CD4-positive, CD25-positive, alpha-beta regulatory T cell (primary cell): ENCODE data around the gene PPP1CA. TPM values are rescaled to one million over a fixed set of nuclear protein-coding genes. Genes with fewer than 3 reads are reported as not detected.

Experiments
- polyA plus RNA-seq, 4 donors: library from polyadenylated mRNA; unstranded; fragments of 300-500 nt; fragmentation: Illumina TruSeq; gene quantifications; one replicate each; pipeline ENCODE4 v1.2.3, GENCODE V29; 2021
- total RNA-seq: library from RNA; stranded (reverse); gene quantifications from one replicate; pipeline ENCODE4 v1.2.3, GENCODE V29; 2022

PPP1CA gene
- total and polyA plus RNA-seq, 5 donors from 2014 or later, result 160 to 762 (median 557) TPM

Other genes with a start within 250 kb of the PPP1CA start
- gene GRK2, start 135.4 kb downstream of the PPP1CA start, total RNA-seq, result 295 TPM
- 10 to 100 TPM; 13.2 to 27.8 (median 19.3) TPM for gene GRK2, start 135.4 kb downstream of the PPP1CA start, polyA plus RNA-seq
- gene ANKRD13D, start 112.6 kb downstream of the PPP1CA start, total RNA-seq, result 158 TPM
- 10 to 100 TPM in 3 of 4 donors, 1 to 10 TPM in 1; 9.5 to 18.9 (median 12.6) TPM for gene ANKRD13D, start 112.6 kb downstream of the PPP1CA start, polyA plus RNA-seq
- gene SSH3, start 98.3 kb downstream of the PPP1CA start, total RNA-seq, result 24.4 TPM
- gene SSH3, start 98.3 kb downstream of the PPP1CA start, polyA plus RNA-seq, result 1 to 10 TPM; 2.3 to 7.1 (median 3.1) TPM
- gene POLD4, start 48.3 kb downstream of the PPP1CA start, total RNA-seq, result 60.6 TPM
- gene POLD4, start 48.3 kb downstream of the PPP1CA start, polyA plus RNA-seq, result 100 to 1,000 TPM; 103 to 127 (median 118) TPM
- gene CLCF1, start 28.3 kb downstream of the PPP1CA start, total RNA-seq, result 3.0 TPM
- gene CLCF1, start 28.3 kb downstream of the PPP1CA start, polyA plus RNA-seq, result 1 to 10 TPM in 1 of 4 donors, under 1 TPM in 3; 0.10 to 1.3 (median 0.40) TPM
- gene RAD9A, start 9.9 kb downstream of the PPP1CA start, total RNA-seq, result 27.5 TPM
- gene RAD9A, start 9.9 kb downstream of the PPP1CA start, polyA plus RNA-seq, result 1 to 10 TPM; 3.5 to 6.7 (median 6.4) TPM
- 312 TPM for gene TBC1D10C, start 2.2 kb upstream of the PPP1CA start, total RNA-seq
- 100 to 1,000 TPM; 328 to 504 (median 378) TPM for gene TBC1D10C, start 2.2 kb upstream of the PPP1CA start, polyA plus RNA-seq
- 7.8 TPM for gene CARNS1, start 13.8 kb upstream of the PPP1CA start, total RNA-seq
- 1 to 10 TPM in 2 of 4 donors, under 1 TPM in 2; 0.63 to 2.3 (median 1.1) TPM for gene CARNS1, start 13.8 kb upstream of the PPP1CA start, polyA plus RNA-seq
- 66.0 TPM for gene RPS6KB2, start 26.6 kb upstream of the PPP1CA start, total RNA-seq
- gene RPS6KB2, start 26.6 kb upstream of the PPP1CA start, polyA plus RNA-seq, result 10 to 100 TPM; 44.4 to 61.5 (median 50.3) TPM
- 291 TPM for gene PTPRCAP, start 35.8 kb upstream of the PPP1CA start, total RNA-seq
- gene PTPRCAP, start 35.8 kb upstream of the PPP1CA start, polyA plus RNA-seq, result 1,000 to 10,000 TPM in 1 of 4 donors, 100 to 1,000 TPM in 3; 829 to 1,084 (median 978) TPM
- 70.5 TPM for gene CORO1B, start 41.6 kb upstream of the PPP1CA start, total RNA-seq
- gene CORO1B, start 41.6 kb upstream of the PPP1CA start, polyA plus RNA-seq, result 100 to 1,000 TPM in 1 of 4 donors, 10 to 100 TPM in 3; 46.8 to 109 (median 72.8) TPM
- not detected for gene GPR152, start 50.9 kb upstream of the PPP1CA start, total RNA-seq
- gene GPR152, start 50.9 kb upstream of the PPP1CA start, polyA plus RNA-seq, result under 1 TPM; 0.13 to 0.84 (median 0.35) TPM
- 13.2 TPM for gene CABP4, start 53.5 kb upstream of the PPP1CA start, total RNA-seq
- 1 to 10 TPM in 1 of 4 donors, under 1 TPM in 3; 0.57 to 1.2 (median 0.92) TPM for gene CABP4, start 53.5 kb upstream of the PPP1CA start, polyA plus RNA-seq
- gene TMEM134, start 67.4 kb upstream of the PPP1CA start, total RNA-seq, result 48.7 TPM
- 100 to 1,000 TPM; 148 to 228 (median 172) TPM for gene TMEM134, start 67.4 kb upstream of the PPP1CA start, polyA plus RNA-seq
- 124 TPM for gene AIP, start 81.2 kb upstream of the PPP1CA start, total RNA-seq
- 100 to 1,000 TPM; 200 to 234 (median 219) TPM for gene AIP, start 81.2 kb upstream of the PPP1CA start, polyA plus RNA-seq
- 116 TPM for gene PITPNM1, start 103.5 kb upstream of the PPP1CA start, total RNA-seq
- gene PITPNM1, start 103.5 kb upstream of the PPP1CA start, polyA plus RNA-seq, result 10 to 100 TPM; 15.7 to 21.3 (median 17.6) TPM
- 38.5 TPM for gene CDK2AP2, start 106.3 kb upstream of the PPP1CA start, total RNA-seq
- 100 to 1,000 TPM; 113 to 135 (median 128) TPM for gene CDK2AP2, start 106.3 kb upstream of the PPP1CA start, polyA plus RNA-seq
- not detected for gene CABP2, start 121.6 kb upstream of the PPP1CA start, total RNA-seq
- not detected for gene CABP2, start 121.6 kb upstream of the PPP1CA start, polyA plus RNA-seq
- gene GSTP1, start 182.0 kb upstream of the PPP1CA start, total RNA-seq, result 55.7 TPM
- 100 to 1,000 TPM; 180 to 231 (median 219) TPM for gene GSTP1, start 182.0 kb upstream of the PPP1CA start, polyA plus RNA-seq
- 204 TPM for gene NDUFV1, start 205.1 kb upstream of the PPP1CA start, total RNA-seq
- gene NDUFV1, start 205.1 kb upstream of the PPP1CA start, polyA plus RNA-seq, result 100 to 1,000 TPM; 101 to 128 (median 113) TPM
- 1.9 TPM for gene NUDT8, start 228.1 kb upstream of the PPP1CA start, total RNA-seq
- gene NUDT8, start 228.1 kb upstream of the PPP1CA start, polyA plus RNA-seq, result 1 to 10 TPM; 1.2 to 3.7 (median 2.6) TPM
- gene TBX10, start 237.9 kb upstream of the PPP1CA start, total RNA-seq, result not detected
- not detected for gene TBX10, start 237.9 kb upstream of the PPP1CA start, polyA plus RNA-seq
- 0.57 TPM for gene ACY3, start 248.9 kb upstream of the PPP1CA start, total RNA-seq
- gene ACY3, start 248.9 kb upstream of the PPP1CA start, polyA plus RNA-seq, result 1 to 10 TPM in 1 of 4 donors, under 1 TPM in 2, not detected in 1; 0.37 to 1.1 (median 0.59) TPM